Esophagus muscularis mucosa (tissue), 4 donors: ENCODE data around the gene GATA3. TPM values are rescaled to one million over a fixed set of nuclear protein-coding genes. Genes with fewer than 3 reads are reported as not detected.

Experiments used
- DNase-seq: peaks from one replicate; pipeline ENCODE4 v3.0.0-alpha.2; 2017; ENCODE audit errors: extremely low spot score
- H3K27ac ChIP-seq, 4 donors: fragments of 200-600 bp; sonication (generic); replicated peaks in 1 of 4; 1 replicate in 3 of 4; 2 replicates in 1 of 4; pipeline ENCODE4 v1.5.1; 2016 to 2019; ENCODE audit warnings: mild to moderate bottlenecking in 1 of 4
- H3K27me3 ChIP-seq, 4 donors: fragments of 200-600 bp; sonication (generic); one replicate each; pipeline versions ENCODE4 v1.5.1 to v1.6.0; 2016 to 2019
- H3K36me3 ChIP-seq, 4 donors: fragments of 200-600 bp; sonication (generic); one replicate each; pipeline ENCODE4 v1.5.1; 2016 to 2019
- H3K4me1 ChIP-seq, 4 donors: fragments of 200-600 bp; sonication (generic); one replicate each; pipeline ENCODE4 v1.5.1; 2016 to 2019
- H3K4me3 ChIP-seq, 4 donors: fragments of 200-600 bp; sonication (generic); 1 replicate in 2 of 4; 2 replicates in 2 of 4; pipeline ENCODE4 v1.5.1; 2016 to 2019; ENCODE audit warnings: mild to moderate bottlenecking in 4 of 4, moderate library complexity in 1 of 4
- H3K9me3 ChIP-seq, 4 donors: fragments of 200-600 bp; sonication (generic); 1 replicate in 3 of 4; 2 replicates in 1 of 4; pipeline ENCODE4 v1.5.1; 2016 to 2019
- CTCF ChIP-seq, 3 experiments: fragments of 200-600 bp in 2 of 3; fragments of 450-650 bp in 1 of 3; sonication (generic) in 2 of 3; IDR thresholded peaks; one replicate each; pipeline ENCODE4 v1.5.1; 2017 to 2019; ENCODE audit warnings: antibody characterized with exemption in 3 of 3, mild to moderate bottlenecking in 2 of 3, moderate library complexity in 1 of 3
- EP300 ChIP-seq: sonication (generic); formaldehyde crosslinking; IDR thresholded peaks from one replicate; pipeline ENCODE4 v1.6.1; 2017; ENCODE audit warnings: antibody characterized with exemption
- POLR2A ChIP-seq: fragments of 450-650 bp; IDR thresholded peaks from one replicate; pipeline ENCODE4 v1.6.1; 2017; ENCODE audit warnings: antibody characterized with exemption, moderate library complexity, mild to moderate bottlenecking, low read depth
- POLR2AphosphoS5 ChIP-seq, 2 donors: sonication (generic); formaldehyde crosslinking; IDR thresholded peaks; one replicate each; pipeline ENCODE4 v1.6.1; 2017; ENCODE audit warnings: antibody characterized with exemption in 2 of 2
- WGBS: methylation state at CpG from one replicate; pipeline ENCODE4 v1.1.5; 2018; 5-methylcytosine and 5-hydroxymethylcytosine counted together
- intact Hi-C: fragments of 100-400 bp; cut with DNase I; formaldehyde crosslinking; loops from one replicate; pipeline ENCODE4 v1.15.1; 2023
- total RNA-seq, 4 donors: library from RNA; depleted of rRNA; stranded (reverse); fragments of >200 nt; gene quantifications; one replicate each; pipeline versions ENCODE4 v1.1.0 to v1.2.1, GENCODE V29; 2016

The GATA3 gene
- total RNA-seq, 4 donors from 2014 or later: 0.19 to 0.46 (median 0.33) TPM; not detected in 1

GRCh38 chr10:8049045-8049864 lies 5.2 kb upstream of the GATA3 start:
- DNase-seq: no peak

GRCh38 chr10:8049865-8050555 lies 4.5 kb upstream of the GATA3 start:
- no peak for TF ChIP-seq EP300
- no peak for TF ChIP-seq POLR2A
- no peak for TF ChIP-seq POLR2AphosphoS5 (IDR thresholded peaks at IDR 0.05)
- TF ChIP-seq CTCF (IDR thresholded peaks at IDR 0.05): no peak
- Histone ChIP-seq H3K27me3 (peaks cover 22 to 100% (median 97%) of the 10 kb centered on the region in 4 donors), H3K27ac (no peak overlapping the region), H3K4me1 (peaks cover 66 to 86% (median 75%) of the 10 kb centered on the region in 4 donors), H3K4me3 (peak overlapping the region; percentile 45 to 53 (median 52)), H3K36me3 (no peaks in the 10 kb centered on the region), H3K9me3 (no peaks in the 10 kb centered on the region)
- intact Hi-C loops: no loop called here
- 4% methylated on average over 7 of the region's 68 CpGs for WGBS
- DNase-seq: no peak

More at GRCh38 chr10:8049045-8049864, 5.2 kb upstream of the GATA3 start:
- H3K36me3 ChIP-seq: no peaks in the 10 kb centered on the region
- TF ChIP-seq POLR2A: no peak
- TF ChIP-seq CTCF (IDR thresholded peaks at IDR 0.05): no peak
- no peak for TF ChIP-seq POLR2AphosphoS5 (IDR thresholded peaks at IDR 0.05)
- TF ChIP-seq EP300: no peak
- H3K27me3 ChIP-seq: peaks cover 22 to 100% (median 97%) of the 10 kb centered on the region in 4 donors
- H3K4me1 ChIP-seq: peaks cover 66 to 86% (median 75%) of the 10 kb centered on the region in 4 donors
- intact Hi-C loops: no loop called here
- no peak overlapping the region for H3K27ac ChIP-seq
- peak overlapping the region; percentile 45 to 53 (median 52) for H3K4me3 ChIP-seq
- 4% methylated on average over 50 of the region's 51 CpGs for WGBS
- no peaks in the 10 kb centered on the region for H3K9me3 ChIP-seq

- intact Hi-C loops: no loop called here
- no peaks in the 10 kb centered on the region for H3K36me3 ChIP-seq
- TF ChIP-seq CTCF (IDR thresholded peaks at IDR 0.05): no peak
- TF ChIP-seq EP300: no peak
- TF ChIP-seq POLR2AphosphoS5 (IDR thresholded peaks at IDR 0.05): no peak
- no peak for TF ChIP-seq POLR2A
- no peaks in the 10 kb centered on the region for H3K9me3 ChIP-seq
- H3K4me1 ChIP-seq: peaks cover 62 to 86% (median 75%) of the 10 kb centered on the region in 4 donors
- H3K27ac ChIP-seq: no peak overlapping the region
- peak overlapping the region; percentile 45 to 53 (median 52) for H3K4me3 ChIP-seq
- WGBS: 0% methylated on average over 15 of the region's 60 CpGs
- peaks cover 22 to 100% (median 97%) of the 10 kb centered on the region in 4 donors for H3K27me3 ChIP-seq
- DNase-seq: no peak
Measured at GRCh38 chr10:8050556-8051108, 3.9 kb upstream of the GATA3 start.

- Histone ChIP-seq H3K9me3 (no peaks in the 10 kb centered on the region), H3K36me3 (no peaks in the 10 kb centered on the region), H3K4me3 (peak overlapping the region; percentile 45 to 53 (median 52)), H3K27ac (no peak overlapping the region), H3K4me1 (peaks cover 61 to 84% (median 77%) of the 10 kb centered on the region in 4 donors), H3K27me3 (peaks cover 22 to 100% (median 96%) of the 10 kb centered on the region in 4 donors)
- 17% methylated on average over 19 of the region's 52 CpGs for WGBS
- DNase-seq: no peak
- intact Hi-C loops: no loop called here
- TF ChIP-seq POLR2AphosphoS5 (IDR thresholded peaks at IDR 0.05) (no peak), POLR2A (no peak), EP300 (no peak), CTCF (IDR thresholded peaks at IDR 0.05) (no peak)
Measured at GRCh38 chr10:8051109-8051821, 3.2 kb upstream of the GATA3 start.
